Measurements from ENCODE around the gene HMGN3.
"Not testable (repeated sequence)": the region's sequence is repeated elsewhere in the genome, so short reads cannot be mapped to it uniquely, and the experiment has no call there.

Gene HMGN3

GRCh38 chr6:79261666-79262065, 27.2 kb upstream of the HMGN3 start:
- DNase-seq (ENCODE audit: low read depth), result no peak
- TF ChIP-seq CTCF (IDR thresholded peaks at IDR 0.05; ENCODE audit: low read length, missing control alignments), result no peak
- no peak overlapping the region for H3K4me3 ChIP-seq (replicated peaks; ENCODE audit: low read depth, low read length)

GRCh38 chr6:79260772-79261171, 26.3 kb upstream of the HMGN3 start:
- no peak for DNase-seq (ENCODE audit: low read depth)
- H3K4me3 ChIP-seq (replicated peaks; ENCODE audit: low read depth, low read length), result no peak overlapping the region
- TF ChIP-seq CTCF (IDR thresholded peaks at IDR 0.05; ENCODE audit: low read length, missing control alignments), result no peak

GRCh38 chr6:79257381-79258205, 23.1 kb upstream of the HMGN3 start:
- H3K4me3 ChIP-seq (replicated peaks; ENCODE audit: low read depth, low read length), result no peak overlapping the region
- DNase-seq (ENCODE audit: low read depth), result peak; percentile 76
- TF ChIP-seq CTCF (IDR thresholded peaks at IDR 0.05; ENCODE audit: low read length, missing control alignments), result no peak

- not testable (repeated sequence) for DNase-seq (ENCODE audit: low read depth); H3K4me3 ChIP-seq (replicated peaks; ENCODE audit: low read depth, low read length)
Observed at GRCh38 chr6:79256770-79257169, 22.3 kb upstream of the HMGN3 start.

- not testable (repeated sequence) for DNase-seq (ENCODE audit: low read depth); H3K4me3 ChIP-seq (replicated peaks; ENCODE audit: low read depth, low read length)
Observed at GRCh38 chr6:79255086-79255485, 20.6 kb upstream of the HMGN3 start.

- H3K4me3 ChIP-seq (replicated peaks; ENCODE audit: low read depth, low read length), result no peak overlapping the region
- no peak for TF ChIP-seq CTCF (IDR thresholded peaks at IDR 0.05; ENCODE audit: low read length, missing control alignments)
- no peak for DNase-seq (ENCODE audit: low read depth)
Observed at GRCh38 chr6:79250559-79250958, 16.1 kb upstream of the HMGN3 start.

GRCh38 chr6:79250107-79250514, 15.6 kb upstream of the HMGN3 start:
- DNase-seq (ENCODE audit: low read depth), result no peak
- no peak for TF ChIP-seq CTCF (IDR thresholded peaks at IDR 0.05; ENCODE audit: low read length, missing control alignments)
- no peak overlapping the region for H3K4me3 ChIP-seq (replicated peaks; ENCODE audit: low read depth, low read length)

- no peak overlapping the region for H3K4me3 ChIP-seq (replicated peaks; ENCODE audit: low read depth, low read length)
- no peak for TF ChIP-seq CTCF (IDR thresholded peaks at IDR 0.05; ENCODE audit: low read length, missing control alignments)
- DNase-seq (ENCODE audit: low read depth), result no peak
Observed at GRCh38 chr6:79249136-79249535, 14.7 kb upstream of the HMGN3 start.
